GM23338 (cell line): ENCODE measurements around the gene ZNF555.

Experiments used
- CREB1 ChIP-seq: fragments of 250-450 bp; sonication (Bioruptor Pico); IDR thresholded peaks from 2 replicates; pipeline ENCODE4 v1.5.0; 2020; ENCODE audit warnings: low read depth, mild to moderate bottlenecking, moderate library complexity
- ETS1 ChIP-seq: IDR thresholded peaks from 2 replicates; pipeline ENCODE4 v1.6.1; 2016; ENCODE audit warnings: antibody characterized with exemption
- EZH2 ChIP-seq: fragments of 200-600 bp; sonication (generic); IDR thresholded peaks from one replicate; pipeline ENCODE4 v1.8.0; 2017; ENCODE audit warnings: antibody characterized with exemption, mild to moderate bottlenecking, low read depth; ENCODE audit not compliant: unreplicated experiment
- EZH2phosphoT487 ChIP-seq: fragments of 200-600 bp; sonication (generic); IDR thresholded peaks from one replicate; pipeline ENCODE4 v1.8.1; 2018; ENCODE audit warnings: antibody characterized with exemption; ENCODE audit not compliant: unreplicated experiment
- JUNB ChIP-seq: IDR thresholded peaks from one replicate; pipeline ENCODE4 v1.6.1; 2016; ENCODE audit warnings: antibody characterized with exemption; ENCODE audit not compliant: unreplicated experiment
- NANOG ChIP-seq: IDR thresholded peaks from 2 replicates; pipeline ENCODE4 v1.6.1; 2016; ENCODE audit warnings: antibody characterized with exemption, borderline replicate concordance
- POLR2AphosphoS5 ChIP-seq: IDR thresholded peaks from 2 replicates; pipeline ENCODE4 v1.6.1; 2016; ENCODE audit warnings: antibody characterized with exemption, low read depth
- REST ChIP-seq: IDR thresholded peaks from one replicate; pipeline ENCODE4 v1.6.1; 2018; ENCODE audit warnings: antibody characterized with exemption; ENCODE audit not compliant: unreplicated experiment
- STAT1 ChIP-seq: IDR thresholded peaks from one replicate; pipeline ENCODE4 v1.6.1; 2016; ENCODE audit warnings: antibody characterized with exemption; ENCODE audit not compliant: unreplicated experiment
- ZNF114 ChIP-seq: fragments of 250-450 bp; sonication (Bioruptor Pico); IDR thresholded peaks from 2 replicates; pipeline ENCODE4 v1.5.0; 2020; ENCODE audit warnings: mild to moderate bottlenecking, moderate library complexity
- ZNF331 ChIP-seq: fragments of 250-450 bp; sonication (Bioruptor Pico); IDR thresholded peaks from 2 replicates; pipeline ENCODE4 v1.5.0; 2020; ENCODE audit warnings: low read depth, mild to moderate bottlenecking, moderate library complexity
- TF ChIP-seq, protein P1 (sequence below), 2 experiments: fragments of 200-600 bp in 1 of 2; sonication (generic) in 1 of 2; conservative IDR thresholded peaks; 2 replicates each; pipeline versions ENCODE4 v1.5.1 to v1.6.1; 2016 to 2017; ENCODE audit warnings: antibody characterized with exemption in 2 of 2, low read depth in 2 of 2, mild to moderate bottlenecking in 2 of 2, moderate library complexity in 1 of 2
- TF ChIP-seq, protein P2 (sequence below): fragments of 250-450 bp; sonication (Bioruptor Pico); IDR thresholded peaks from 2 replicates; pipeline ENCODE4 v1.5.0; 2020; ENCODE audit warnings: mild to moderate bottlenecking, moderate library complexity

DNA sequence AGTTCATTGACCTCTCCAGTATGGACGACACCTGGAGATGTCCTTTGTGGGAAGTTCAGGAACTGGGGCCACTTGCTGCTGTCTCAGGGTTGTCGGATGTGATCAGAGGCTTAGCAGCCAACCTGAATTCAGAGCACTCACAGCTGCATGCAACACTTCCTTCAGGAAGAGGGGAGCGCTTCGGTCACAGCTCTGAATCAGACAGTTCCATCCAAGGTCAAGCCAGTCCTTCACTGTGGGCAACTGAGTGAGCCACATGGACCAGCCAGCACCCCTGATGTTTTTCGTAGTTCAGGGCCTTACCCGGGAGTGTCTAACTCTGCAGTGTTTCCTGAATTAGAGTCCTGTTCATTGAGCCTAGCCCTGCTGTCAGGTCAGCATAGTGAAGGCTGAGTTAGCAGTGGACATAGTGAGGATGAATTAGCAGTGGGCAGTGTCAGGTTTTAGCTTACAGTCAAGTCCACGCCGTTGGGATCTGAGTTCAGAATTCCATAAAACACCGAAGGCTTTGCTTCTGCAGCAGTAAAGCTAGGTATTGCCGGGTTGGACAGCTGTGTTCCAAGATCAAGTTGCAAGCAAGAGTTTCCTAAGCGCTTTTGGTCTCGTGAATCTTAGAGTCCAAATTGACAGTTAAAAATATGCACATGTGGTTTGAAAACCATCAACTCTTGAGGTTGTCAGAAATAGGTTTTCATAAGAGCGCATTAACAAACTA is 5.1 kb downstream of the ZNF555 start:
- TF ChIP-seq, protein P1, sequence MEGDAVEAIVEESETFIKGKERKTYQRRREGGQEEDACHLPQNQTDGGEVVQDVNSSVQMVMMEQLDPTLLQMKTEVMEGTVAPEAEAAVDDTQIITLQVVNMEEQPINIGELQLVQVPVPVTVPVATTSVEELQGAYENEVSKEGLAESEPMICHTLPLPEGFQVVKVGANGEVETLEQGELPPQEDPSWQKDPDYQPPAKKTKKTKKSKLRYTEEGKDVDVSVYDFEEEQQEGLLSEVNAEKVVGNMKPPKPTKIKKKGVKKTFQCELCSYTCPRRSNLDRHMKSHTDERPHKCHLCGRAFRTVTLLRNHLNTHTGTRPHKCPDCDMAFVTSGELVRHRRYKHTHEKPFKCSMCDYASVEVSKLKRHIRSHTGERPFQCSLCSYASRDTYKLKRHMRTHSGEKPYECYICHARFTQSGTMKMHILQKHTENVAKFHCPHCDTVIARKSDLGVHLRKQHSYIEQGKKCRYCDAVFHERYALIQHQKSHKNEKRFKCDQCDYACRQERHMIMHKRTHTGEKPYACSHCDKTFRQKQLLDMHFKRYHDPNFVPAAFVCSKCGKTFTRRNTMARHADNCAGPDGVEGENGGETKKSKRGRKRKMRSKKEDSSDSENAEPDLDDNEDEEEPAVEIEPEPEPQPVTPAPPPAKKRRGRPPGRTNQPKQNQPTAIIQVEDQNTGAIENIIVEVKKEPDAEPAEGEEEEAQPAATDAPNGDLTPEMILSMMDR (conservative IDR thresholded peaks at IDR 0.05; ENCODE audit: low read depth in 2 of 2): no peak
- no peak for TF ChIP-seq POLR2AphosphoS5
- TF ChIP-seq REST: no peak
- TF ChIP-seq EZH2phosphoT487: no peak
- TF ChIP-seq JUNB: no peak
- TF ChIP-seq EZH2: no peak
- TF ChIP-seq CREB1 (CRISPR knock-in tag): no peak
- TF ChIP-seq NANOG: no peak
- no peak for TF ChIP-seq STAT1
- TF ChIP-seq ETS1: no peak
- TF ChIP-seq ZNF331 (CRISPR knock-in tag): no peak
- TF ChIP-seq, protein P2, sequence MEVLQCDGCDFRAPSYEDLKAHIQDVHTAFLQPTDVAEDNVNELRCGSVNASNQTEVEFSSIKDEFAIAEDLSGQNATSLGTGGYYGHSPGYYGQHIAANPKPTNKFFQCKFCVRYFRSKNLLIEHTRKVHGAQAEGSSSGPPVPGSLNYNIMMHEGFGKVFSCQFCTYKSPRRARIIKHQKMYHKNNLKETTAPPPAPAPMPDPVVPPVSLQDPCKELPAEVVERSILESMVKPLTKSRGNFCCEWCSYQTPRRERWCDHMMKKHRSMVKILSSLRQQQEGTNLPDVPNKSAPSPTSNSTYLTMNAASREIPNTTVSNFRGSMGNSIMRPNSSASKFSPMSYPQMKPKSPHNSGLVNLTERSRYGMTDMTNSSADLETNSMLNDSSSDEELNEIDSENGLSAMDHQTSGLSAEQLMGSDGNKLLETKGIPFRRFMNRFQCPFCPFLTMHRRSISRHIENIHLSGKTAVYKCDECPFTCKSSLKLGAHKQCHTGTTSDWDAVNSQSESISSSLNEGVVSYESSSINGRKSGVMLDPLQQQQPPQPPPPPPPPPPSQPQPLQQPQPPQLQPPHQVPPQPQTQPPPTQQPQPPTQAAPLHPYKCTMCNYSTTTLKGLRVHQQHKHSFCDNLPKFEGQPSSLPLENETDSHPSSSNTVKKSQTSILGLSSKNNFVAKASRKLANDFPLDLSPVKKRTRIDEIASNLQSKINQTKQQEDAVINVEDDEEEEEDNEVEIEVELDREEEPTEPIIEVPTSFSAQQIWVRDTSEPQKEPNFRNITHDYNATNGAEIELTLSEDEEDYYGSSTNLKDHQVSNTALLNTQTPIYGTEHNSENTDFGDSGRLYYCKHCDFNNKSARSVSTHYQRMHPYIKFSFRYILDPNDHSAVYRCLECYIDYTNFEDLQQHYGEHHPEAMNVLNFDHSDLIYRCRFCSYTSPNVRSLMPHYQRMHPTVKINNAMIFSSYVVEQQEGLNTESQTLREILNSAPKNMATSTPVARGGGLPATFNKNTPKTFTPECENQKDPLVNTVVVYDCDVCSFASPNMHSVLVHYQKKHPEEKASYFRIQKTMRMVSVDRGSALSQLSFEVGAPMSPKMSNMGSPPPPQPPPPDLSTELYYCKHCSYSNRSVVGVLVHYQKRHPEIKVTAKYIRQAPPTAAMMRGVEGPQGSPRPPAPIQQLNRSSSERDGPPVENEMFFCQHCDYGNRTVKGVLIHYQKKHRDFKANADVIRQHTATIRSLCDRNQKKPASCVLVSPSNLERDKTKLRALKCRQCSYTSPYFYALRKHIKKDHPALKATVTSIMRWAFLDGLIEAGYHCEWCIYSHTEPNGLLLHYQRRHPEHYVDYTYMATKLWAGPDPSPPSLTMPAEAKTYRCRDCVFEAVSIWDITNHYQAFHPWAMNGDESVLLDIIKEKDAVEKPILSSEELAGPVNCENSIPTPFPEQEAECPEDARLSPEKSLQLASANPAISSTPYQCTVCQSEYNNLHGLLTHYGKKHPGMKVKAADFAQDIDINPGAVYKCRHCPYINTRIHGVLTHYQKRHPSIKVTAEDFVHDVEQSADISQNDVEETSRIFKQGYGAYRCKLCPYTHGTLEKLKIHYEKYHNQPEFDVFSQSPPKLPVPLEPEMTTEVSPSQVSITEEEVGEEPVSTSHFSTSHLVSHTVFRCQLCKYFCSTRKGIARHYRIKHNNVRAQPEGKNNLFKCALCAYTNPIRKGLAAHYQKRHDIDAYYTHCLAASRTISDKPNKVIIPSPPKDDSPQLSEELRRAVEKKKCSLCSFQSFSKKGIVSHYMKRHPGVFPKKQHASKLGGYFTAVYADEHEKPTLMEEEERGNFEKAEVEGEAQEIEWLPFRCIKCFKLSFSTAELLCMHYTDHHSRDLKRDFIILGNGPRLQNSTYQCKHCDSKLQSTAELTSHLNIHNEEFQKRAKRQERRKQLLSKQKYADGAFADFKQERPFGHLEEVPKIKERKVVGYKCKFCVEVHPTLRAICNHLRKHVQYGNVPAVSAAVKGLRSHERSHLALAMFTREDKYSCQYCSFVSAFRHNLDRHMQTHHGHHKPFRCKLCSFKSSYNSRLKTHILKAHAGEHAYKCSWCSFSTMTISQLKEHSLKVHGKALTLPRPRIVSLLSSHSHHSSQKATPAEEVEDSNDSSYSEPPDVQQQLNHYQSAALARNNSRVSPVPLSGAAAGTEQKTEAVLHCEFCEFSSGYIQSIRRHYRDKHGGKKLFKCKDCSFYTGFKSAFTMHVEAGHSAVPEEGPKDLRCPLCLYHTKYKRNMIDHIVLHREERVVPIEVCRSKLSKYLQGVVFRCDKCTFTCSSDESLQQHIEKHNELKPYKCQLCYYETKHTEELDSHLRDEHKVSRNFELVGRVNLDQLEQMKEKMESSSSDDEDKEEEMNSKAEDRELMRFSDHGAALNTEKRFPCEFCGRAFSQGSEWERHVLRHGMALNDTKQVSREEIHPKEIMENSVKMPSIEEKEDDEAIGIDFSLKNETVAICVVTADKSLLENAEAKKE (CRISPR knock-in tag): no peak
- TF ChIP-seq ZNF114 (CRISPR knock-in tag): no peak
